ENCODE measurements around the gene SNAPC5. TPM values are rescaled to one million over a fixed set of nuclear protein-coding genes. Genes with fewer than 3 reads are reported as not detected.

The SNAPC5 gene
- total RNA-seq, 1 donor from 2014 or later: 12.7 TPM

DNA sequence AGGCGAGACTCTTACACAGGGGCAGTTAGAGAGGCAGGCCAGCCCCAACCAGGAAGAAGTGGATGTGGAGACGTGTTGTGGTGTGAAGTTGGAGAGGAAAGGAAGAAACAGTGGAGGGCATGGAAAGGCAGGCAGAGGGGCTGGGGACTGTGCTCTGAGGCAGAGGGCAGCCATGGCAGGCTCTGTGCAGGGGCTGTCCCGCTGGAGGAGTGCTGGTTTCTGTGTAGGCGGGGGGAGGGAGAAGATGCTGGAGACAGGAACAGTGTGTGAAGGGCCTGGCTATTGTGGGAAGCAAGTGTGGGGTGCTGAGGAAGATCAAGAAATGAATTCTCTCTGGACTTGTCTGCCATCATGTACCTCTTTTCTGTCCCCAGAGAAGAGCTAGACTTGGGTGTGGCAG lies 21.0 kb downstream of the SNAPC5 start:
- Mint-ChIP-seq H3K27me3 (ENCODE audit: low read depth, unreplicated experiment) (no peaks in the 10 kb centered on the region), H3K27ac (ENCODE audit: unreplicated experiment) (no peak overlapping the region), H3K4me3 (ENCODE audit: unreplicated experiment) (peak overlapping the region; percentile 10), H3K4me1 (ENCODE audit: low read depth, unreplicated experiment) (peaks cover 35% of the 10 kb centered on the region), H3K9me3 (ENCODE audit: unreplicated experiment) (no peaks in the 10 kb centered on the region), H3K36me3 (ENCODE audit: low read depth, unreplicated experiment) (peaks cover 10% of the 10 kb centered on the region)
- H3K79me2 ChIP-seq (ENCODE audit: insufficient read depth, low read length): peaks cover 4% of the 10 kb centered on the region
- peaks cover 11% of the 10 kb centered on the region for H3K4me1 ChIP-seq (ENCODE audit: insufficient read depth, low read length)
- no peak overlapping the region for H3K27ac ChIP-seq (ENCODE audit: low read depth, low read length)
- no peak for TF ChIP-seq EZH2 (IDR thresholded peaks at IDR 0.05; ENCODE audit: insufficient read depth, low read length)
- TF ChIP-seq, protein P1, sequence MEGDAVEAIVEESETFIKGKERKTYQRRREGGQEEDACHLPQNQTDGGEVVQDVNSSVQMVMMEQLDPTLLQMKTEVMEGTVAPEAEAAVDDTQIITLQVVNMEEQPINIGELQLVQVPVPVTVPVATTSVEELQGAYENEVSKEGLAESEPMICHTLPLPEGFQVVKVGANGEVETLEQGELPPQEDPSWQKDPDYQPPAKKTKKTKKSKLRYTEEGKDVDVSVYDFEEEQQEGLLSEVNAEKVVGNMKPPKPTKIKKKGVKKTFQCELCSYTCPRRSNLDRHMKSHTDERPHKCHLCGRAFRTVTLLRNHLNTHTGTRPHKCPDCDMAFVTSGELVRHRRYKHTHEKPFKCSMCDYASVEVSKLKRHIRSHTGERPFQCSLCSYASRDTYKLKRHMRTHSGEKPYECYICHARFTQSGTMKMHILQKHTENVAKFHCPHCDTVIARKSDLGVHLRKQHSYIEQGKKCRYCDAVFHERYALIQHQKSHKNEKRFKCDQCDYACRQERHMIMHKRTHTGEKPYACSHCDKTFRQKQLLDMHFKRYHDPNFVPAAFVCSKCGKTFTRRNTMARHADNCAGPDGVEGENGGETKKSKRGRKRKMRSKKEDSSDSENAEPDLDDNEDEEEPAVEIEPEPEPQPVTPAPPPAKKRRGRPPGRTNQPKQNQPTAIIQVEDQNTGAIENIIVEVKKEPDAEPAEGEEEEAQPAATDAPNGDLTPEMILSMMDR (IDR thresholded peaks at IDR 0.05; ENCODE audit: insufficient read depth, low read depth, low read length): no peak
- no peak overlapping the region for H3K9ac ChIP-seq (ENCODE audit: low read length)
- FAIRE-seq: no peak
- DNase-seq (ENCODE audit: low read depth): no peak
- no peaks in the 10 kb centered on the region for H3K36me3 ChIP-seq (ENCODE audit: insufficient read depth, low read length)
- H2AFZ ChIP-seq (ENCODE audit: low read depth, low read length): no peak overlapping the region
- no peak overlapping the region for H3K4me3 ChIP-seq (ENCODE audit: insufficient read depth, low read depth, low read length)
- no peaks in the 10 kb centered on the region for H3K27me3 ChIP-seq (ENCODE audit: insufficient read depth, low read length)
- H3K9me3 ChIP-seq (ENCODE audit: insufficient read depth, low read depth, low read length): no peaks in the 10 kb centered on the region
- no peak overlapping the region for H3K4me2 ChIP-seq (ENCODE audit: low read length)
- peaks cover 29% of the 10 kb centered on the region for H4K20me1 ChIP-seq (ENCODE audit: insufficient read depth, low read length)

GRCh38 chr15:66474963-66475362 lies 22.6 kb downstream of the SNAPC5 start:
- H3K36me3 Mint-ChIP-seq (ENCODE audit: low read depth, unreplicated experiment): peaks cover 7% of the 10 kb centered on the region
- H3K27me3 Mint-ChIP-seq (ENCODE audit: low read depth, unreplicated experiment): no peaks in the 10 kb centered on the region
- H3K4me1 Mint-ChIP-seq (ENCODE audit: low read depth, unreplicated experiment): peaks cover 30% of the 10 kb centered on the region
- Histone ChIP-seq H2AFZ (ENCODE audit: low read depth, low read length) (no peak overlapping the region), H3K27ac (ENCODE audit: low read depth, low read length) (no peak overlapping the region), H3K4me1 (ENCODE audit: insufficient read depth, low read length) (peaks cover 6% of the 10 kb centered on the region), H3K9me3 (ENCODE audit: insufficient read depth, low read depth, low read length) (no peaks in the 10 kb centered on the region), H3K27me3 (ENCODE audit: insufficient read depth, low read length) (no peaks in the 10 kb centered on the region), H3K4me2 (ENCODE audit: low read length) (no peak overlapping the region), H3K36me3 (ENCODE audit: insufficient read depth, low read length) (no peaks in the 10 kb centered on the region), H3K79me2 (ENCODE audit: insufficient read depth, low read length) (peaks cover 4% of the 10 kb centered on the region), H3K4me3 (ENCODE audit: insufficient read depth, low read depth, low read length) (no peak overlapping the region), H3K9ac (ENCODE audit: low read length) (no peak overlapping the region), H4K20me1 (ENCODE audit: insufficient read depth, low read length) (peaks cover 19% of the 10 kb centered on the region)
- TF ChIP-seq EZH2 (IDR thresholded peaks at IDR 0.05; ENCODE audit: insufficient read depth, low read length): no peak
- TF ChIP-seq, protein P1 (IDR thresholded peaks at IDR 0.05; ENCODE audit: insufficient read depth, low read depth, low read length): no peak
- no peak overlapping the region for H3K27ac Mint-ChIP-seq (ENCODE audit: unreplicated experiment)
- DNase-seq (ENCODE audit: low read depth) (no peak), FAIRE-seq (no peak)
- H3K9me3 Mint-ChIP-seq (ENCODE audit: unreplicated experiment): no peaks in the 10 kb centered on the region
- no peak overlapping the region for H3K4me3 Mint-ChIP-seq (ENCODE audit: unreplicated experiment)

- H3K4me3 Mint-ChIP-seq (ENCODE audit: unreplicated experiment): no peak overlapping the region
- H3K79me2 ChIP-seq (ENCODE audit: insufficient read depth, low read length): peaks cover 4% of the 10 kb centered on the region
- H4K20me1 ChIP-seq (ENCODE audit: insufficient read depth, low read length): peaks cover 16% of the 10 kb centered on the region
- no peaks in the 10 kb centered on the region for H3K36me3 ChIP-seq (ENCODE audit: insufficient read depth, low read length)
- peaks cover 30% of the 10 kb centered on the region for H3K4me1 Mint-ChIP-seq (ENCODE audit: low read depth, unreplicated experiment)
- H3K27ac ChIP-seq (ENCODE audit: low read depth, low read length): no peak overlapping the region
- TF ChIP-seq, protein P1 (IDR thresholded peaks at IDR 0.05; ENCODE audit: insufficient read depth, low read depth, low read length): no peak
- TF ChIP-seq EZH2 (IDR thresholded peaks at IDR 0.05; ENCODE audit: insufficient read depth, low read length): no peak
- H2AFZ ChIP-seq (ENCODE audit: low read depth, low read length): no peak overlapping the region
- H3K4me1 ChIP-seq (ENCODE audit: insufficient read depth, low read length): peaks cover 6% of the 10 kb centered on the region
- DNase-seq (ENCODE audit: low read depth): no peak
- H3K9ac ChIP-seq (ENCODE audit: low read length): no peak overlapping the region
- H3K27ac Mint-ChIP-seq (ENCODE audit: unreplicated experiment): no peak overlapping the region
- no peak overlapping the region for H3K4me2 ChIP-seq (ENCODE audit: low read length)
- H3K4me3 ChIP-seq (ENCODE audit: insufficient read depth, low read depth, low read length): no peak overlapping the region
- no peak for FAIRE-seq
- H3K9me3 ChIP-seq (ENCODE audit: insufficient read depth, low read depth, low read length): no peaks in the 10 kb centered on the region
- no peaks in the 10 kb centered on the region for H3K9me3 Mint-ChIP-seq (ENCODE audit: unreplicated experiment)
- peaks cover 4% of the 10 kb centered on the region for H3K36me3 Mint-ChIP-seq (ENCODE audit: low read depth, unreplicated experiment)
- no peaks in the 10 kb centered on the region for H3K27me3 Mint-ChIP-seq (ENCODE audit: low read depth, unreplicated experiment)
- H3K27me3 ChIP-seq (ENCODE audit: insufficient read depth, low read length): no peaks in the 10 kb centered on the region
These were observed 23.4 kb downstream of the SNAPC5 start for GRCh38 chr15:66474135-66474534.
